Stimulated activated CD4-positive, alpha-beta T cell treated with anti-CD3 and anti-CD28 coated beads, TNF-alpha, amount 100 ng/mL, for 48 hours (primary cell): ENCODE data around the gene HTR3E.
"Not testable (repeated sequence)": the region's sequence is repeated elsewhere in the genome, so short reads cannot be mapped to it uniquely, and the experiment has no call there.

ENCODE experiments used
- DNase-seq, 3 donors: peaks; one replicate each; pipeline ENCODE4 v3.0.0-alpha.2; 2020; ENCODE audit warnings: low read depth in 3 of 3

HTR3E gene

DNA sequence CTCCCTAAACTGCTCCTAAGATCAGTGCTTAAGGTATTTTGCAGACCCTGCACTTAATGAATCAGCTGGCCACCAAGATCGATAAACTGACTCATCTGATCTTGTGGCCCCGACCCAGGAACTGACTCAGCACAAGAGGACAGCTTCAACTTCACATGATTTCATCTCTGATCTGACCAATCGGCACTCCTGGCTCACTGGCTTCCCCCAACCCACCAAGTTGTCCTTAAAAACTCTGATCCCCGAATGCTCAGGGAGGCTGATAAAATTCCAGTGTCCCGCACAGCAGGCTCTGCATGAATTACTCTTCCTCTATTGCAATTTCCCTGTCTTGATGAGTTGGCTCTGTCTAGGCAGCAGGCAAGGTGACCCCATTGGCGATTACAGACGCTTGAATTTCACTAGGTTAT lies 13.5 kb downstream of the HTR3E start:
- no peak for DNase-seq

DNA sequence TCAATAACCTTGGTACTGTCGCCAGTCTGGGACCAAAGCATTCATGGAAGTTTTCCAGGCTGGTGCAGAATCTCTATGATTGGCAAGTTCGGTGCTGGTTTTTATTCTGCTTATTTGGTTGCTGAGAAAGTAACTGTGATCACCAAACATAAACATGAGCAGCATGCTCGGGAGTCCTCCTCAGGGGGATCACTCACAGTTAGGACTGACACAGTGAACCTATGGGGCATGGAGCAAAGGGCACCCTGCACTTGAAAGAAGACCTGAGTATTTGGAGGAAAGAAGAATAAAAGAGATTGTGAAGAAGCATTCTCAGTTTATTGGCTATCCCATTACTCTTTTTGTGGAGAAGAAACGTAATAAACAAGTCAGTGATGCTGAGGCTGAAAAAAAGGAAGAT lies 19.2 kb downstream of the HTR3E start:
- DNase-seq = no peak

DNA sequence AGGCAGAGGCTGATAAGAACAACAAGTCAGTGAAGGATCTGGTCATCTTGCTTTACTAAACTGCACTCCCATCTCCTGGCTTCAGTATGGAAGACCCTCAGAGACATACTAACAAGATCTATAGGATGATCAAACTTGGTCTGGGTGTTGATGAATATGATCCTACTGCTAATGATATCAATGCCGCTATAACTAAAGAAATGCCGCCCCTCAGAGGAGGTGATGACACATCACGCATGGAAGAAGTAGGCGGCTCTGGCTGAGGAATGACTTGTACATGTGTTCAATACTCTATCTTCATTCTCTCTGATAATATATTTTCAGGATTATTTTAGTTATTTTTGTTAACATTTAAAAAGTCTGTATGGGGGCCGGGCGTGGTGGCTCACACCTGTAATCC lies 20.8 kb downstream of the HTR3E start:
- no peak for DNase-seq

DNA sequence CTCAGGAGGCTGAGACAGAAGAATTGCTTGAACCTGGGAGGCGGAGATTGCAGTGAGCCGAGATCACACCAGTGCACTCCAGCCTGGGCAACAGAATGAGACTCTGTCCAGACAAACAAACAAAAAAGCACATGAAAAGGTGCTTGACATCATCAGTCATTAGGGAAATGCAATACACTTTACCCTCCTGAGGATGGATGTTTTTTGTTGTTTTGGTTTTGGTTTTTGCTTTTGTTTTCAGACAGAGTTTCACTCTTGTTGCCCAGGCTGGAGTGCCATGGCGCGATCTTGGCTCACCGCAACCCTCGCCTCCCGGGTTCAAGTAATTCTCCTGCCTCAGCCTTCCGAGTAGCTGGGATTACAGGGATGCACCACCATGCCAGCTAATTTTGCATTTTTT lies 24.2 kb downstream of the HTR3E start:
- DNase-seq = not testable (repeated sequence)

DNA sequence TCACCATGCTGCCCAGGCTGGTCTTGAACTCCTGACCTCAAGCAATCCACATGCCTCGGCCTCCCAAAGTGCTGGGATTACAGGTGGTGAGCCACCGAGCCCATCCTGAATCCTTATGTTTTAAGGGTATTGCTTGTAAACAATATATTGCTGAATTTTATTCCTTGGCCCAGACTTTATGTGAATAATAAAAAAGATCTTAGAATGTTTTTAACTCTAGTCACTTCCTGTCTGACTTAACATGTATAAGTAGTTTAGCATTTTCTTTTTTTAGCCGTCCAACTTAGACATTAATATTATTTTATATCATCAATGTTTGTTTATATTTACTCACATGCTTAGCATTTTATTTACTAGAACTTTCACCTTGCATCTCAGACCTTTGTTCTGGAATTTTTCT lies 29.1 kb downstream of the HTR3E start:
- no peak for DNase-seq

DNA sequence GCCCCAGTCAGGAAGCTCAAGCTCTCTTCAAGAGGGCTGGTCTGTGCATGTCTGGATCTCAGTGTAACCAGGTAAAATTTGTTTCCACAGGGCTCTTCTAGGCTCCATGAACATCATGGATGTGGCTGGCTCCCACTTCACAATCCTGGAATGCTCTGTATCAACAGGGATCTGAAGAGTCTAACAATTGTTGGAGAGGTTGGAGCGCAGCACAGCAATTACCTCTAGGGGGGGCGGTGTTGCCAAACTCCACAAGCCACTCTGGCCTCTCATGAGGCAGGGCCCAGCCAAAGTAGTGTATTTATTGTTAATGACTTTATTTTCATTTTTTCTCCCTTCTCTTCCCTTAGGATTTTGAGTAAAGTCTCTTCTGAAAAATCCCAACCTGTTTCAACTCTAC lies 32.1 kb downstream of the HTR3E start:
- DNase-seq = no peak

DNA sequence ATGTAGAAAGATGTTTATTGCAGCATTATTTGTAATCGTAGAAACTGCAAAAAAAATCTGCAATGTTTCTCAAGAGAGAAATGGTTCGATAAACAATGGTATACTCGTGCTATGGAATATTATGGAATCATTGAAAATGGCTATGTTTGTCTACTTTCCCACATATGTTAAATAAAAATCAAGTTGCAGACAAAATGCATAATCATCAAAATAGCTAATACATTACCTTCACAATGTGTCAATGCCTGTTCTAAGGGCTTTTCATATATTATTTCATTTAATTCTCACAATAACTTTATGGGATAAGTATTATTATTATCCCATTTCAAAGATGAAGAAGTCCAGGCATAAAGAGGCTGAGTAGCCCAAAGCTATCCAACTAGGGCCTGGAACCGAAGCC lies 36.1 kb downstream of the HTR3E start:
- no peak for DNase-seq

DNA sequence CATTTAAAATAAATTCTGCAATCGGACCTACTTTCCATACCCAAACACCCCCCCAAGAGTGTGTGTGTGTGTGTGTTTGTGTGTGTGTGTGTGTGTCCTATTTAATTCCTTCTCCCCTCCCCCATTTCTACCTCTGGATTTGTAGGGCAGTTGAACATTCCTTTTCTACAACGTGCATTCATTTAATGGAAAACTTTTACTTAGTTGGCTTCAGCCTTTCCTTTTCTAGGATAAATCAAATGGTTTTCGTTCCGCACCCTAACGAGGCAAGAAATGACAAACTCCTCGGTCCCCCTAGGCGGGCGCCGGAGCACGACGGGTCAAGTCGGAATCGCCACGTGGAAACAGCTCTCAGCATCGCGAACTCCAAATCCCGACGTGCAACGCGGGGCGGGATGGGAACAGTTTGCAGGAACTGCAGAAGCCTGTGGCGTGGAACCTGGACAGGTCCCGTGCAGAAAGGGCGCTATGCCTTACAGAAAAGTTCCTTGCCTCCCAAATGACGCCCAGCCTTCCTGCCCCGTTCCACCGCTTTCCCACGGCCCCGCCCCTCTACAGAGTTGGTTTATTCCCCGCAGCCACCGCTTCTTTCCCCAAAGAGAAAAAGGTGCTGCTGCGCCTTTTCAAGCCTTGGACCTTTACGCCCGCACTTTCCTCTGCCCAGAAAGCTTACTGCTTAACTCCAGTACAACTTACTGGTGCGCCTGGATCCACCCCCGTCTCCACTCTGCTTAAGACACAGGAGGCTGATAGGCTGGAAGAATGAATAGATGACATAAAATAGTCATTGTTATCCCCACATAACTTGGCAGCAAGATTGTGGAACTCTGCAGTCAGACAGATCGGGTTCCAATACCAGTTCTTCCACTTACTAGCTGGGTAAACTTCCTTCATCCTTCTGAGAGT lies 37.2 kb downstream of the HTR3E start:
- peak; percentile 43 to 48 (median 48) for DNase-seq

DNA sequence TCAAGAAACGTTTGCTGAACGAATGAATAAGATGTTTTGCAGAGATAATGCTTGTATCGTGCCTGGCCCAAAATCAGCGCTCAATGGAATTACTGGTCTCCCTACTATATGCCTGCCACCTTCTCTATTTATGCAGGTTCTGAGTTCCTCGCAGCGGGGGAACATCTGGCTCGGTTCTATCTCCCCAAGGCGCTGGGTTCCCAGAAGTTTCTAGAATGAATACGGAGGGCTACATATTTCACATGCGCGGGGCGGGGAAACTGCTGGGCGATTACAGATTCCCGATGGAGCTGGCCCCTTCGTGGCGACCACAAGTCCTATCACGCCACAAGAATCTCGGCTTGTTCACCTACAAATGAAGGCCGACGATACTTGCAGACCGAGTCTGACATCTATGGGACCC lies 37.9 kb downstream of the HTR3E start:
- no peak for DNase-seq

DNA sequence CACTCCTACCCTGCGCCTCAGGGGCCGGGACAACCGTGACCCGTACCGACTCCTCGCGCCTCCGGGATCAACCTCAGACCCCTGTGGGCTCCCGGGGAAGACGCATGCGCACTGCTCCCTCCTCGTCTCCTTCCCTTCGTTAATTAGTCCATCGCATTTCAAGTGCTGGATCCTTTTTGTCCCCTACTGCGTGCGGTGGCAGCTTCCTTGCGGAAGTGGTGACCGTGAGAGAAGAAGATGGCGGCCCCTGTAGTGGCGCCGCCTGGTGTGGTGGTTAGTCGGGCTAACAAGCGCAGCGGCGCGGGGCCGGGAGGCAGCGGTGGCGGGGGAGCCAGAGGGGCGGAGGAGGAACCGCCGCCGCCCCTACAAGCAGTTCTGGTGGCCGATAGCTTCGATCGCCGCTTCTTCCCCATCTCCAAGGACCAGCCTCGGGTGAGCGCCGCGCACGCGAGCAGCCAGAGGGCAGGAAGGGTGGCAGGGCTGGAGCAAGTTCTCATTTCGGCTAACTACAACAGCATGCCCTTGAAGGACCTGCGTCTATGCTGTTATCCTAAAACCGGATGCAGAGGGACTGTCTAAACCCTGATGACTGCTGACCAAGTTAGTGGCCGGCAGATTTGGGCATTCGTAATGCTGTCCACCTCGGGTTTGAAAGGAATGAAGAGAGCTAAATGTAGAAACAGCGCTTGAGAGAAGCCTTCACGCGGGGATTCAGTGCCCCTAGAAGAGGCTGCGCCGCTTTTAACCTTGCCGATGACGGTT lies 38.5 kb downstream of the HTR3E start, which contains the start of gene EIF2B5:
Gene EIF2B5 (plus strand): TSS at position 210 of the 762 bp plus-strand sequence. CDS start 28 bp downstream, at position 238.
- peak; percentile 78 to 80 (median 79) for DNase-seq

DNA sequence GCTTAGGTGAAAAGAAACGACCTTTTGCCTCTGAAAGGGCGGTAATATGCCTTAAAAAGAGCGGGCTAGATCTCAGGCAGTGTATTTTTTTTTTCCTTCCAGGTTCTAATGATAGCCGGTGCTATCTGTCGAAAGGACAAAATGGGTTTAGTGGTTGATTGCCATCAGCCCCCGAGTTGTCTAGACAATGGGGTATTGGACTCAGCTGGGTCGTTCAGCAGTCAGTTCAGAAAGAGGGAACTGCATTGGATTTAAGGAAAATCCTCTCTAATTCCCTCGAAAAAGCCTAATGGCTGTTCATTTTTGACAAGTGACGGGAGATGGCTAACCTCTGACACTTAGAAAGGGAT lies 39.0 kb downstream of the HTR3E start:
- no peak for DNase-seq

DNA sequence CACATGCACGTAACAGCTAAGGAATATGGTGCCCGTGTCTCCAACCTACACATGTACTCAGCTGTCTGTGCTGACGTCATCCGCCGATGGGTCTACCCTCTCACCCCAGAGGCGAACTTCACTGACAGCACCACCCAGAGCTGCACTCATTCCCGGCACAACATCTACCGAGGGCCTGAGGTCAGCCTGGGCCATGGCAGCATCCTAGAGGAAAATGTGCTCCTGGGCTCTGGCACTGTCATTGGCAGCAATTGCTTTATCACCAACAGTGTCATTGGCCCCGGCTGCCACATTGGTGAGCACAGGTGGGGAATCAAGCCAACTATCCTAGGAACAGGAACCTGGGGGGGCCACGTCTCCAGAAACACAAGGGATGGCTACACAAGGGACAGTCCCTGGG lies 43.6 kb downstream of the HTR3E start:
- no peak for DNase-seq

DNA sequence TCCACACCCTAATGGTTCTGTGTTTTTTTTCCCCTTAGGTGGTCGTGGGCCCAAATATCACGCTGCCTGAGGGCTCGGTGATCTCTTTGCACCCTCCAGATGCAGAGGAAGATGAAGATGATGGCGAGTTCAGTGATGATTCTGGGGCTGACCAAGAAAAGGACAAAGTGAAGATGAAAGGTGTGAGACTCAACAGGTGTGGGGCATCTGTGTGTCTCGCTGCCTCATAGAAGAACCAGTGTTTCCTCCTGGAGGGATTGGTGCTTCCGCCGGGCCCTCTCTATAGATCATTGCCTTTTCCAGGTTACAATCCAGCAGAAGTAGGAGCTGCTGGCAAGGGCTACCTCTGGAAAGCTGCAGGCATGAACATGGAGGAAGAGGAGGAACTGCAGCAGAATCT lies 45.3 kb downstream of the HTR3E start:
- no peak for DNase-seq

DNA sequence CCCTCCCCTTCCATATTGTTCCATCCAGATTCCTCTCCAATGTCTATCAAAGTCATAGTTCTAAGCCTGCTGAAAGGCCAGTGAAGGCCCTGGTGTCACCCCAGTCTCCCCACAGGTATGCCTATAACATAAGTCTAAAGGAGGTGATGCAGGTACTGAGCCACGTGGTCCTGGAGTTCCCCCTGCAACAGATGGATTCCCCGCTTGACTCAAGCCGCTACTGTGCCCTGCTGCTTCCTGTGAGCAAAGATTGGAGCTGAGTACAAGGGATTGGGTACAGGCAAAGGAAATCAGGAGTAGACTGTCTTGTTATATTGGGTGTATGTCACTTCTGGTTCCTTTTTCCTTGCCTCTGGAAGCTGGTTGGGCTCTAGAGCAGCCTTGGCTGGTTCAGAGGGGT lies 46.5 kb downstream of the HTR3E start:
- no peak for DNase-seq

DNA sequence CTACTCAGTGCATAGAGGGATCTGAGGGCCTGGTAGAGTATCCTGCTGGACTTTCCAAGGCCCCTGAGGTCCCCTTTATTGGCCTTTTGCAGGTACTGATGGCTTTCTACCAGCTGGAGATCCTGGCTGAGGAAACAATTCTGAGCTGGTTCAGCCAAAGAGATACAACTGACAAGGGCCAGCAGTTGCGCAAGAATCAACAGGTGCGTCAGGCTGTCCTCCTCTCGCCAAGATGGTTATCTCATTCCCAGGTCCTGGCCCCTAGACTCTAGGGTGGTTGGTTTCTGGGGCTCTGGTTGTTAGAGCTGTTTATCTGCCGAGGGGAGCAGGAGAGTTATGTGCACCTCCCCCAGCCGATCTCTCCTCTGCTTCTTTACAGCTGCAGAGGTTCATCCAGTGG lies 47.6 kb downstream of the HTR3E start:
- no peak for DNase-seq

DNA sequence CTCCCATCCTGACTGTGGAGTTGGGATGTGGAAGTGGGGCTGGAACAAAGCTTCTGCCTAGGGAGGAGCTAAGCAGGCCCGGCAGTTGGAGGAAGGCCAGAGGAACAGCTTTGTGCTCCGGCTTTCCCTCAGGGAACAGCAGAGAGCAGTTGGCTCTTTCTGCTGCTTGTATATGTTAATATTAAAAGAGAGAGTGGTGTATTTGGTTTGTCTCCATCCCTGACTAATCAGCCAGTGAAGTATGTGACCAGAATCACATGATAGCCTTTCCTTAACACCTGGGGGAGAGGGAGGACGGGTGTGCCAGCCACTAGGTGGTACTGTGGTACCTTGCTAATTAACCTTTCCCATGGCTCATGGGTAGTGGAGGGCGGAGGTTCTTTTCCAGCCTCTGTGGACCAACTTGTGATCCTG lies 48.3 kb downstream of the HTR3E start:
- no peak for DNase-seq

DNA sequence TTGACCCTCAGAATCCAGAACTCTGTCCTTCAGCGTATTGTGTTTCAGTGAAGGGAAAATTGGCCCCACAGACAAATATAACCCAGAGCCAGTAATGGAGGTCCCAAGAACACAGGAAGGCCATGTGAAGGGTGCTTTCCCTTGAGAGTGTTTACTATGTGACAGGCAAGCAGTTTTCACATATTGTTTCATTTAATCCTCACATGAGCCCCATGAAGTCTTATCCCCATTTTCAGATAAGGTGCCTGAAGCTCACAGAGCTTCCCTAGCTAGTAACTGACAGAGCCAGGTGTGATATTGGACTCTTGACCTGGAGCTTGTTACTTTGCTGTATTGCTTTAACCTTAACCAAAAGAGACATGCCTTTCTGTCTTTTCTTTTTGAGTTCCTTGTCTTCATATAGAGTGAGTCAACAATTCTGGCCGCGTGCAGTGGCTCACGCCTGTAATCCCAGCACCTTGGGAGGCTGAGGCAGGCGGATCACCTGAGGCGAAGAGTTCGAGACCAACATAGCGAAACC lies 48.9 kb downstream of the HTR3E start:
- no peak for DNase-seq

DNA sequence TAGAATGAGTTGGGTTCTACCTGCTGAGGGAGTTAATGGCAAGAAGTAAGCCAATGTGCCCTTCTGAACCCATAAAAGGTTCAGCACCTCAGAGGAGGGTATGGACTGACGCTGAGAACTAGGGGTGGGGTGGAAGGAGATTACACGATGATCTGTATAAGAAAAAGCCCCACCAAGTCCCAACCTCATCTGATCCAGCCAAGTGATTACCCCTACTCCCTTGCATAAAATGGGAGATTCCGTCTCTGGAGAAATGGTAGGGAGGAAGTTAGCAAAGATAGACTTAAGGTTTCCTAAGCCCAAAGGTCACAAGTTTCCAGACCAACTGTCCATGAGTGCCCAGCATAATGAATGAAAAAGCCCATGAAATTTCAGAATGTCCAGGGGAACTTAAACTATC lies 51.2 kb downstream of the HTR3E start:
- DNase-seq = no peak

DNA sequence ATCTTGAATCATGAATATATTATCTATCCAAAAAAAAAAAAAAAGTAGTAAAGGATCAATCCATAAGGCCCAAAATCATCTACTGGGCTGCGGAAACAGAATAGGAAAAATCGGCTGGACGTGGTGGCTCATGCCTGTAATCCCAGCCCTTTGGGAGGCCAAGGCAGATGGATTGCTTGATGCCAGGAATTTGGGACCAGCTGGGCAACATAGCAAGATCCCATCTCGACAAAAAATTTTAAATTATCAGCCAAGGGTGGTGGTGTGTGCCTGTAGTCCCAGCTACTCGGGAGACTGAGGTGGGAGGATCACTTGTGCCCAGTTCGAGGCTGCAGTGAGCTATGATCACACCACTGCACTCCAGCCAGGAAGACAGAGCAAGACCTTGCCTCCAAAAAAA lies 52.3 kb downstream of the HTR3E start:
- no peak for DNase-seq

DNA sequence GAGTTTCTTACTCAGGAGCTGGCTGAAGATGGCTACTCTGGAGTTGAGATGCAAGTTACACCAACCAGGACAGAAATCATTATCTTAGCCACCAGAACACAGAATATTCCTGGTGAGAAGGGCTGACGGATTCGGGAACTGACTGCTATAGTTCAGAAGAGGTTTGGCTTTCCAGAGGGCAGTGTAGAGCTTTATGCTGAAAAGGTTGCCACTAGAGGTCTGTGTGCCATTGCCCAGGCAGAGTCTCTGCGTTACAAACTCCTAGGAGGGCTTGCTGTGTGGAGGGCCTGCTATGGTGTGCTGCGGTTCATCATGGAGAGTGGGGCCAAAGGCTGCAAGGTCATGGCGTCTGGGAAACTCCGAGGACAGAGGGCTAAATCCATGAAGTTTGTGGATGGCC lies 52.9 kb downstream of the HTR3E start:
- not testable (repeated sequence) for DNase-seq

DNA sequence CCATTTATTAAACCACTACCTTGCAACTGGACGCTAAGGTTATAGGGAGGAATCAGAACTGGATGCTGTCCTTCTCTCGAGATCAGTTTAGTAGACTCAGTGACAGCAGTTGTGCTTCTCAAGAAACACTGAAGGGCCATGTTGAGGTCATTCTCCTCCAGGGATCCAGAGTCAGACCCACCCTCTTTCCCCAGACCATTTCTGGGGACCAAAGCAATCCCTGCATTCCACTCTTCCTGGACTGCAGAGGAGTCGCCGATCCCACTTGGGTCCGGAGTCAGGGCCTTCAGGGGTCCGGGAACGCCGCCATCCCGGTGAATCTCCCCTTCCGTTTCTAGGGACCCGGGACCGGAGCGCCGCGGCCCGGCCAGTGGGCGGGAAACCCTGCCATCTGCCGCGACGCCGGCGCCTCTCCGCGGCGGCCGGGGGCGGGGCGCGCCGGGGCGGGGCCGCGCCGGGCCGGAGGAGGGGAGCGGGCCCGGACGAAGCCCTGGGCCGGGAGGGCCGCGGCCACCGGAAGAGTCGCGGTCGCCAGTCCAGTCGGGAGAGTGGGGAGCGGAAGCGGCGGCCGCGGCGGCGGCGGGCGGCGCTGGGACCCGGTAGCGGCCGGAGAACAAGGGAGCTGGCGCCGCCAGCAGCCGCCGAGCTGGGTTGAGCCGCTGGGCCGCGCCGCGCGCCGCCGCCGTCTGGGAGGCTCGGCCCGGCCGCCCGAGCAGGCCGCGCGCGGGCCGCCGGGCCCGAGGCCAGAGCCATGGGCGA lies 58.2 kb downstream of the HTR3E start, which contains the start of gene DVL3:
Gene DVL3 (plus strand): TSS at position 493 of the 759 bp plus-strand sequence. CDS start 259 bp downstream, at position 752.
- DNase-seq = peak in 1 of 3 donors; percentile 26
